Fibroblast of pulmonary artery (primary cell): ENCODE data around the gene C4orf51.

Experiments
- DNase-seq: peaks from one replicate; pipeline ENCODE4 v3.0.0-alpha.2; 2010; ENCODE audit warnings: low read depth
- H3K4me3 ChIP-seq: replicated peaks from 2 replicates; pipeline ENCODE4 v1.5.1; 2011; ENCODE audit warnings: low read depth, mild to moderate bottlenecking, control low read depth, low read length, moderate library complexity
- CTCF ChIP-seq: IDR thresholded peaks from 2 replicates; pipeline ENCODE4 v1.5.1; 2011; ENCODE audit warnings: mild to moderate bottlenecking, control low read depth, low read length, inconsistent platforms; ENCODE audit errors: missing control alignments

C4orf51 gene

GRCh38 chr4:145720656-145721055 lies 40.7 kb downstream of the C4orf51 start:
- DNase-seq = no peak
- H3K4me3 ChIP-seq = no peak overlapping the region
- no peak for TF ChIP-seq CTCF

- DNase-seq = no peak
- no peak overlapping the region for H3K4me3 ChIP-seq
- no peak for TF ChIP-seq CTCF
These were observed 42.6 kb downstream of the C4orf51 start for GRCh38 chr4:145722561-145722960.

GRCh38 chr4:145723336-145723735 lies 43.4 kb downstream of the C4orf51 start:
- DNase-seq = no peak
- H3K4me3 ChIP-seq = no peak overlapping the region
- no peak for TF ChIP-seq CTCF

GRCh38 chr4:145730026-145730425 lies 50.1 kb downstream of the C4orf51 start:
- no peak overlapping the region for H3K4me3 ChIP-seq
- no peak for TF ChIP-seq CTCF
- DNase-seq = no peak

GRCh38 chr4:145731028-145731427 lies 51.1 kb downstream of the C4orf51 start:
- no peak overlapping the region for H3K4me3 ChIP-seq
- TF ChIP-seq CTCF = no peak
- peak; percentile 31 for DNase-seq

- TF ChIP-seq CTCF = no peak
- peak overlapping the region; percentile 46 for H3K4me3 ChIP-seq
- DNase-seq = no peak
These were observed 52.3 kb downstream of the C4orf51 start for GRCh38 chr4:145732001-145732815.
